ENCODE measurements around the gene GPRC5D. TPM values are rescaled to one million over a fixed set of nuclear protein-coding genes. Genes with fewer than 3 reads are reported as not detected.
A peak's percentile ranks its signal among the peaks of the same experiment; 100 is the strongest.

The GPRC5D gene
- total RNA-seq (2014; rRNA removed; shearing (Covaris generic)): not detected in 2 replicates

DNA sequence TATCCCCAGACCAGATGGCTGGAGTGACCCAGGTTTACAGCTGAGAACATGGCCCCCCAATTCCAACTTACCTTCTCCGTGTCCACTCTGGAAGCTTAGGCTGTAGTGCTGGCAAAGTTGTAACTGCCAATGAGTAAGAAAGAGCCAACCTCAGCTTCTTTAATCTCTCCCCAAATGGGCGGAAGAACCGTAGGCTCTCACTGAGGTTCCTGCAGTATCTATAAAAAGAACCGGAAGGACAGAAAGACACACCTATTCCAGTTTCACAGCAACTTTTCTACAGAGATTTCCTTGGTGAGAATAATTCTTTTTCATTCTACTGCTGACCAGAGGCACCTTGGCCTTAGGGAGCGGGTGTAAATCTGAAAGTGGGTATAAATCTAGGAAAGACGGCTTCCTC lies at the start of gene GPRC5D:
Gene GPRC5D, minus strand, starts transcription at position 135 of the 400 bp plus-strand sequence. CDS start 1,786 bp downstream, outside the sequence.
- DNase-seq (ENCODE audit: low spot score): no peak

DNA sequence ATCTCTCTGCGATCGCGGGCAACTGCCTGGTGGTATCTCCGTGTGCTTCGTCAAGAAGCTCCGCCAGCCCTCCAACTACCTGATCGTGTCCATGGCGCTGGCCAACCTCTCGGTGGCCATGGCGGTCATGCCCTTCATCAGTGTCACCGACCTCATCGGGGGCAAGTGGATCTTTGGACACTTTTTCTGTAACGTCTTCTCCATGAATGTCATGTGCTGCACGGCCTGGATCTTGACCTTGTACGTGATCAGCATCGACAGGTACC lies 49.7 kb upstream of the GPRC5D start:
- no peak for DNase-seq (ENCODE audit: low spot score)

DNA sequence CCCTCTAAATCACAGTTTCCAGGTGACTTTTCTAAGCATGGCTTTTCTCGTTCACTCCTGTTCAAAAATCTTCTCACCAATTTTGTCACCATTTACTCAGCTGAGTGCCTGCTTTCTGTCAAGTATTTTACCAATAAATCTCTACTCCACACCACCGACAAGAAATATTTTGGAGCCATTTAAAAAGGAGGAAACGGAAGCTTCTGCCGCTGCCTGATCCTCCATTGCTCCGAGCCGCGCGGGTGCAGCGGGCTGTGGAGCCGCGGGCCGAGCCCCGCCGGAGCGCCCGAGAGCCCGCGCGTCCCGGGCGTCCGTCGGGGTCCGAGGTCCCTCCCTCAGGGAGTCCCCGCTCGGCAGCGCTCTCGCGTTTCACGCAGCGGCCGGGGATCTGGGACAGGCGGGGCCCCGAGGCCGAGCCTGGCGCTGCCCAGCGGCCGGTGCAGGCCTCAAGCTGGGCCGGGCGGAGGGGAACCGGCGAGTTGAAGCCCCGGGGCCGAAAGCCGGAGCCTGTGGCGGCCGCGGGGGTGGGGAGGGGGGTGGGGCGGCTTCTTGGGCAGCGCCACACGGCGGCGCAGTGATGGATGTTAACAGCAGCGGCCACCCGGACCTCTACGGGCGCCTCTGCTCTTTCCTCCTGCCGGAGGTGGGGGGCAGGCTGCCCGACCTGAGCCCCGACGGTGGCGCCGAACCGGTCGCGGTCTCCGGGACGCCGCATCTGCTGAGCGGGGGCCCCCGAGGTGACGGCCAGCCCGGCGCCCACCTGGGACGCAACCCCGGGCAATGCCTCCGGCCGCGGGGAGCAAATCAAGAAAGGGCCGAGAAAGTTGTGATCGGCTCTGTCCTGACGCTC lies 49.2 kb upstream of the GPRC5D start:
- peak; percentile 30 for DNase-seq (ENCODE audit: low spot score)

DNA sequence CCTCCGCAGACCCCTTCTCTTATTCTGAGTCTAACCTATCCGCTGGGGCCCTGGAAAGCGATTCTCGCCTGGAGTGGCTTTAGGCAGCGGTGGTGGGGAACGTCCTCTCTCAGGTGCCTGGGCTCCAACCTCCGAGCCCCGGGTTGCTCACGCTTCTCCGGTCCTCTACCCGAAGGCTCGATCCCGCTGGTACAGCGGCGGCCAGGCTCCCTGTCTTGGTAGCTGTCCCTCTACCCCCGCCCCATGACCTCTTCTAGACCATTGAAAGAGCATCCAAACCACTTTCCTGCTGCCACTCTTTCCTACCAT lies 48.6 kb upstream of the GPRC5D start:
- peak; percentile 28 for DNase-seq (ENCODE audit: low spot score)

DNA sequence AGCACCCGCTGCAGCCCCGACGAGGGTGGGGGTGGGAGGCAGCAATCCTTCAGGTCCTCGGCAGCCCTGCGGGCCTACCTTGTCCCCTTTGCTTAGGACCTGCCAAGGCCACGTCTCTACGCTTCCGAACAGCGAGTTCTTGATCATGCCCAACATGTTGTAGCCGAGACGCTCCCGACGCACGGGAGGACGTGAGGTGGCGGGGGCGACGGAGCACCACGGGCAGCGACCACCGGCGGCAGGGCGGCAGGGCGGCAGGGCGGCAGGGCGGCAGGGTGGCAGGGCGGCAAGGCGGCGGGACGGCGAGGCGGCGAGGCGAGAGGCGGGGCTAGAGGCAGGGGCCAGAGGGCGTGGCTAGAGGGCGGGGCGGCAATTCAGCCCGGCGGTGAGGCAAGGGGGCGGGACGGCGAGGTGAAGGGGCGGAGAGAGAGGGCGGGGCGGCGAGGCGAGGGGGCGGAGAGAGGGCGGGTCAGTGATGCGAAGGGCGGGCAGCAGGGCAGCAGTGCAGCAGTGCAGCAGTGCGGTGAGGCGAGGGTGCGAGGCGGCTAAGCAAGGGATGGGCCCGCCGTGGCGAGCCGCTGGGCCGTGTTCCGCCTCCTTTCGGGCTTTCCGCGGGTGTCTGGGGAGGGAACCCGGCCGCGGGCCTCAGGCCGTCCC lies 48.1 kb upstream of the GPRC5D start, which contains the start of gene HEBP1:
Gene HEBP1, minus strand, starts transcription at position 307 of the 657 bp plus-strand sequence. Its CDS starts 151 bp downstream, at position 156.
- peak; percentile 79 for DNase-seq (ENCODE audit: low spot score)

DNA sequence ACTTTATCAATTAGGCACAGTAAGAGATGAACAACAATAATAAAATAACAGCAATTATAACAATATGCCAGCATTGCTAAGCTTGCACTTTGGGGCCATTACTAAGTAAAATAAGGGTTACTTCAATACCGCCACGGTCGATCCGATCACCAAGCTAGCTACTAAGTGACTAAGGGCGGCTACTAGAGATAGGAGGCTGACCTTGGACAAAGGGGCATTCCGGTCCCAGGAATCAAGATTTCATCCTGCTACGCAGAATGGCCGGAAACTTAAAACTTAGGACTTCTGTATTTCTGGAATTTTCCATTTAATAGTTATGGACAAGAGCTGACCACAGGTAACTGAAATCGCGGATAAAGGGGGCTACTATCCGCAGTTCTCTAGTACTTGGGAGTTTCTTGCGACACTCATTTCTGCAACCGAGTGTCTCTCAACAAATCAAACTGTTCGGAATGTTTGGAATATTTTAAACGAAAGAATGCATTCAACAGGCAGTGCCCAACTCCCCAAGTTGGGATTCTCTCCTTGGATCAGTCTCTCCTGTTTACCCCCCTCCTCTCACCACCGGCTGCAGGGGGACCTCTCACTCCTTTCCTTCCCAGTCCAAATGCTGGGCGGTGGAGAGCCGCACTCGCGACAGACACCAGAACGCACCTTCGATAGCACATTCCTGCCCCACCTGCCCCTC lies 47.4 kb upstream of the GPRC5D start:
- no peak for DNase-seq (ENCODE audit: low spot score)

DNA sequence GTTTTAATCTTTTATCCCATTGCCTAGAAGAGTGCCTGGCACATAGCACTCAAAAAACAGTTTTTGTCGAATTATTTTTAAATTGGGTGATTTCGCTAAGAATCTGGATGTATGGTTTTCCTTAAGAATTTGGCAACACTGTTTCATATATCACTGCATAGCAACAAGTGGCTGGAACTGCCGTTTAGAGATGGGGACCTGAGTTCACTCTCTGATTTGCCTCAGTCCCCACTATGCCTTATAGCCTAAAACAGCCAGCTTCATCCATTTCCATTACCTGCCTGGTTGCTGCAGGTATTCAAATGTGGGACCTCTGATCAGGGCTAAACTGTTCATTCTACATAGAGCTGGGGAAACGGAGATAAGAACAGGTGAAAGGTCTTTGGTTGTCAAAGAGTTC lies 46.3 kb upstream of the GPRC5D start:
- no peak for DNase-seq (ENCODE audit: low spot score)

DNA sequence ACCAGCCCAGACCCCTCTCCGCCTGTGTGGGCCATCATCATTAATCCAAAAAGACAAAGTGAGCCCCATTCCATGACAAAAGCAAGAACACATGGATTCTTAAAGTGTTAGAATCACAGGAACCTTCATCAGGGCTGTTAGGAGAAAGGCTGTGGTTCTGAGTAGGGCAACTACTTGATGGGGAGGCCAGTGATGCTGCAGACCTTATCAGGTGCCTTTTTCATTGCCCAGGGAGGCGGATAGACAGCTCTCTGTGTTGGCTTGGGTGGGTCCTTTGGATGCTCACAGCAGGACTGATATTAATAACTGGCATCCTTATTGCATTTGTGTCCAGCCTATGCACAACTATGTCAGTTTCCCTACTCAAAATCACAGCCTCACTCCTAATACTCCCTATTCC lies 45.8 kb upstream of the GPRC5D start:
- DNase-seq (ENCODE audit: low spot score): no peak

DNA sequence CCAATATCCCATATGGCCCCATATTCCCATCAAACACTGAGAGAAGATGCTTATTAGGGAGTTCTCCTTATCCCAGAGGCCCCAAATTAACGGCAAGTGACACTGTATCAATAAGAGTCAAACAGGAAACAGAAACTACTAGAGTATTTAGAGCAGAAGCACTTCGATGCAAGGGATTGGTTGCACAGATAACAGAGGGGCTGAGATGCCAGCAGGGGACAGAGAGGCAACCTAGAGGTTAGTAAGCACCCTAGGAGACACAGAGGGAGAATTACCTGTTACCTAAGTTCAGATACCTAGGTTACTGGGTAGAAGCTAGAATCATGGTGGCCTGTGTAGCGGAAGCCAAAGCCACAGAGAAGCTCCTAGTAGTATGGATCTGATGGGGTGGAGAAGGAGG lies 45.2 kb upstream of the GPRC5D start:
- no peak for DNase-seq (ENCODE audit: low spot score)

DNA sequence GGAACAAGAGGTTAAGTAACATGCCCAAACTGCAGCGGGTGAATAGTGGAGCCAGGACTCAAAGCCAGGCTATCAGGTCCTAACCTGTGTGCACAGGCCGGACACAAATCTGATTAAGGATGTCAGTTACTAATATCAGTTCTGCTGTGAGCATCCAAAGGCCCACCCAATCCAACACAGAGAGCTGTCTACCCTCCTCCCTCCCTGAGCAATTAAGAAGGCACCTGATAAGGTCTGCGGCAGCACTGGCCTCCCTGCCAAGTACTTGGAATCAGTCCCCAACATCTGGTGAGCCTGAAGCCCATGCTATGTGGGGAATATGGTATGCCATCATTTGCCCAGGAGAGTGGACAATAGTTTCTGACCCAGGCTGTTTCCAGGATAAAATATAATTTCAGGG lies 44.2 kb upstream of the GPRC5D start:
- DNase-seq (ENCODE audit: low spot score): no peak

DNA sequence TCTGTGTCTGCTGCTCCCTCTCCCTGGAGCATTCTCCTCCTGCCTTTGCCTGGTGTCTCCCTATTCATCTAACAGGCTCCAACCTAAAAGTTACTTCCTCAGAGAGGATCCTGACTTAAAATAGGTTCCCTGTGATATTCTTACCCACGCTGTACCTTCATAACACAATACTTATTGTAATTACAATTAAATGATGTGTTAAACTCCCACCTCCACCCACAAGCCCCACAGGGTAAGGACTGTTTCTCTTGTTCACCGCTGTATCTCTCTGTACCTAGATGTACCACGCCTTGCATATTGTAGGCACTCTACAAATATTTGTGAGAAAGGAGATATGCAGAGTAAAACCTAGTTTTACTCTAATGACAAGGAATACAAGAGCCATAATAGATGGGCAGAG lies 43.1 kb upstream of the GPRC5D start:
- DNase-seq (ENCODE audit: low spot score): no peak

DNA sequence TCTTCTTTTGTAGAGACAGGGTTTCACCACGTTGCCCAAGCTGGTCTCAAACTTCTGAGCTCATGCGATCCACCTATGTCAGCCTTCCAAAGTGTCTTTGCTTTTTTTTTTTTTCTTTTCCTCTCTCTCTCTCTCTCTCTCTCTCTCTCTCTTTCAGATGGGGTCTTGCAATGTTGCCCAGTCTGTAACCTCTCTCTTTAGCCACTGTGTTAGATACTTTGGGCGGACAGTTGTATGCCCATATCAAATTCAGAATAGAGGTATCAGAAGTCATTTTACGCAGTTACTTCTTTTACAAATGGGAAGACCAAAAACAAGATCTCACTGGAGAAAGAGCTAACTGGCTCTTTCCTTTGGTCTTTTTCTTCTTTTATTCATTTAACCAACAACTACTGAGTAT lies 41.4 kb upstream of the GPRC5D start:
- no peak for DNase-seq (ENCODE audit: low spot score)

DNA sequence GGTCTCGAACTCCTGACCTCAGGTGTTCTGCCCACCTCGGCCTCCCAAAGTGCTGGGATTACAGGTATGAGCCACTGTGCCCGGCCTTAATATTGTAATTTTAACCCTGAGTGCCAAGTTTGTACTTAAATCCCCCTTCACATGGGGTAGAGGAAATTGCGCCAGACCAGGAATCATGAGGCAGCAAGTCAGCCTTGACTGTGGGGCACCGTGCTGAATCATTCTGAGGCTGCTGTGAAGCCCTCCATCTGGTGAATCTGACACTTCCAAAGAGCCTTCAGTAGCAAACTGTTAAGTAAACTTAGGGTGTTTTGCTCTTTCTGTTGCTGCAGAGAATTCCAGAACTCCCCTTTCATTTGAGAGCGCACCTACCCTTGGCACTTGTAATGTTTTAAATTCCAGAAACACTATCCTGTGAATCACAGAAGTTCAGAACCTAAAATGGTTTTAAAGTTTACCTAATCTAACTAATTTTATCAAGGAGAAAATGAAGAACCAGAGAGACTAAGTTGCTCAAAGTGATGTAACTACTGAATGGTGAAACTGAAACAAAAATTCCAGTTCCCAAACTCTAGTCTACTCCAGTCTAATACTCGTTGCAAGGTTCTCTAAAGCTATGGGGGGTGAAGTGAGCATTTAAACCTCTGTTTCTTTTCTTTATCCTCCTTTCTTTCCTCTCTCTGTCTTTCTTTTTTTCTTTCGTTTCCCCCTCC lies 40.6 kb upstream of the GPRC5D start:
- peak; percentile 95 for DNase-seq (ENCODE audit: low spot score)

DNA sequence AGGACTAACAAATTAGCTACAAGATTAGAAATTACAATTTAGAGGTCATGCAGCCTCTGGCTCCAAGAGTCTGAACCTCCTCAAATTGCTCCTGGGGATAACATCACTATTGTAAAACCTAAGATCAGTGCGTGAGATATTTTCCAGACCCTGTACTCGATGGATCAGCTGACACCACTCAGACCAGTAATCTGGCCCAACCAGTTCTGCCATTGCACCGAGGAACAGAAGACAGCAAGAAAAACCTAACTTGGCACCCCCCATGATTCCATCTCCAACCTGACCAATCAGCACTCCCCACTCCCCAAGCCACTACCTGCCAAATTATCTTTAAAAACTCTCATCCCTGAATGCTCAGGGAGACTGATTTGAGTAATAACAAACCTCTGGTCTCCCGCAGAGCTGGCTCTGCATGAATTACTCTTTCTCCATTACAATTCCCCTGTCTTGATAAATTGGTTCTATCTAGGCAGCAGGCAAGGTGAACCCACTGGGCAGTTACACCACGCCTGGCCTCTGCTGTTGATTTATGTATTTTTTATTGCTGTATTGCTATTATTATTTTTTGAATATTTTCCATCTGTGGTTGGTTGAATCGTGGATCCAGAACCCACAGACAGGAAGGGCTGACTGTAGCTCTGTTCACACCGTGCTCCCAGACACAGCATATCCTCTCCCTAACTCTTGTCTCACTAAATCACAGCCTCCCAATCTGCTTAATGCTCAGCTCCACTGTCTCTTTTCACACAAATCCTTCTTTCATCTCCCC lies 38.9 kb upstream of the GPRC5D start:
- DNase-seq (ENCODE audit: low spot score): no peak

DNA sequence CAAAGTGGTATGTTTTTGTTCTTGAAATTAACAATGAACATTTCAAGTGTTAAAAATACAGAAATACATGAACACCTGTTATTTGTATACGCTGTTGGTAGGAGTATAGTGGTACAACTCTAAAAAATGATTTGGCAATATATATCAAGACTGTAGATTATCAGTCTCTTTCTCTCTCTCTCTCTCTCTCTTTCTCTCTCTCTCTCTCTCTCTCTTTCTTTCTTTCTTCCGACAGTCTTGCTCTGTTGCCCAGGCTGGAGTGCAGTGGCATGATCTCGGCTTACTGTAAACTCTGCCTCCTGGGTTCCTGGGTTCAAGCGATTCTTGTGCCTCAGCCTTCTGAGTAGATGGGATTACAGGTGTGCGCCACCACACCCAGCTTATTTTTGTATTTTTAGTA lies 35.5 kb upstream of the GPRC5D start:
- no peak for DNase-seq (ENCODE audit: low spot score)

DNA sequence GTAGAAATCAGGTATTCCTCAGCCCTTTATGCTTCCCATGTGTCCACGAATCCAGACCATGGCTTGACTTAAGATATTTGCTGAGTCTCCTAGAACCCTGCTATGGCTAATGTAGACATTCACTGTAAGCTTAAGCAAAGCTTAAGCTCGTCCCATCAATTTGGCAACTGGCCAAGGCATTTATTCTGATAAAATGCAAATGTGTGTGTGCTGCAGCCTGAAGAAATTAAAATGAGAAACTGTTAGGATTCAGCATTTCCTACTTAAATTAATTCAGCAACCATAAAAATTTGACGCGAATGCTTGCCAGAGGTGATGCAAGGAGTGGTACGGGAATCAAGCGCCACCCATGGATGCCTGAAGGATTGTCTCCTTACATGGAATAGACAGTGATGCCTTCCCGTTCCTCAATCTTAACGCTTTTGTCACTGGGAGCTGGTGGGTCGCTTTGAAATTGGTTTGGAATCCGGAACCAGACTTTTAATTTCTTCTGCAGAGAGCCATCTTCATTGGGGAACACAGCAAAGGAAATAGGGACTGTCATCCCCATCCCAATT lies 34.9 kb upstream of the GPRC5D start:
- no peak for DNase-seq (ENCODE audit: low spot score)

DNA sequence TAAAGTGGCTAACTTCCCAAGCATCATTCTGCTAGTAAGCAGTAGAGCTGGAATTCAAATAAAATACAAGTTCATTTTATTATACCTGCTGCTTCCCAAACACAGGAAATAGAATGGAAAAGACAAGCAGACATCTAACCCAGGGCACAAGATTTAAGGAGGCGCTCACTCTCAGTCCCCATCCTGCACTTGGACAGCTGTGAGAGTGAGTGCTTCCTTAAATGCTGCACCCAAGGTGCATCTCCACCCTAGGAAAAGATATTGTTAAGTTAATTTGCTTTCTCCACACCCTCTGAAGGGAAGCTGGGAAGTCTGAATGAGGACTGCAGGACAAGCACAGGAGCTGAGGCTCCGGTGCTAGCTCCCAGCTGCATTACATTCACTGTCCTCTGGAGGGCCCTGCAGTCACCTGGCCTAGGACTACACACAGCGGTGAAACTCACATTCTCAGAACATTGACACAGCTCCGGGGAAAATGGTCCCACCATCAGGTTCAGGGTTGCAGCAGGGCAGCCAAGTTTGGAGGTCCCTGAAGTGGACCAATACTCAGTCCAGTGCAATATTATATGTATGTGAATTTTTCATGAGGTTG lies 33.9 kb upstream of the GPRC5D start:
- peak; percentile 39 for DNase-seq (ENCODE audit: low spot score)

DNA sequence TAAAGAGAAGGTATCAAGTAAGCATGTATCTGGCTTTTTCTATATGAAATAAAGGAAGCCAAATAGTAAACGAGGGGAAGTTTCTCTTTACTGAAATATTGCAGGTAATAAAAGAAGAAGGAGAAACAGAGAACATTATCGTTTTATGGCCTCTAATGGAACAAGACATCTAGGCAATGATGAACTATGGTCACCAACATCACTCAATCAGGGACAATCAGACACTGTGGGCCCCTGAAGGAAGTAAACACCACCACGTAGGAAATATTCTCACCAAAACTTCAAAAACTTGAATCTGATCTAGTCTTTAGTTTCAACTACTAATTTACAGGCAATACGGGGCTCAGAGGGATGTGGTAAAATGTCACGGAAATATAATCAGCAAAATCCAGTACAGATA lies 32.2 kb upstream of the GPRC5D start:
- DNase-seq (ENCODE audit: low spot score): no peak

DNA sequence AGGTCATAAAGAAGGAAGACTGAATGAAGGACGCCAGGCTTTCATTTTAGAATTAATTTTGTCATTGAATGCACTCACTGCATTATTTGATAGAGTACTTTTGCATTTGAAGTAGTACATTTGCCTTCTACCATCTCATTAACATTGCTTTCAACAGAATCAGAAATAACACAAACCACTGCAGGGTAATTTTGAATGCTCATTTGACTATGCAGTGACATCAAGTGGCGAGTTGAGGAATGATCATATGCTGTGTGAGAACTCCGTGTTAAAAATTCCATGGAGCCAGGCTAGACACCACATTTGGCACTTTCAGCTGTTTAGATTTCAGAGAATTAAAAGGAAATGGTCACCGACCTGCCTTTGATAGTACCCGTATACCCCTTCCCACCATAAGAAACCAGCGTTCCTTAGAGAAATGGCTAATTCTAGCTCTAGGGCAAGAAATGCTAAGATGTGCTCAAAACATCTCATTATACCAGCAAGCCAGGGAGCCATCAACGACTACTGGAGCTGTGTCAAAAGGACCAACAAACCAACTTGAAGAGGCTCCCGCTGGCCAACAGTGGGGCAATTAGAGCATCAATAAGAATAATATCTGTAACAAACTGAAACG lies 31.6 kb upstream of the GPRC5D start:
- DNase-seq (ENCODE audit: low spot score): peak; percentile 62

DNA sequence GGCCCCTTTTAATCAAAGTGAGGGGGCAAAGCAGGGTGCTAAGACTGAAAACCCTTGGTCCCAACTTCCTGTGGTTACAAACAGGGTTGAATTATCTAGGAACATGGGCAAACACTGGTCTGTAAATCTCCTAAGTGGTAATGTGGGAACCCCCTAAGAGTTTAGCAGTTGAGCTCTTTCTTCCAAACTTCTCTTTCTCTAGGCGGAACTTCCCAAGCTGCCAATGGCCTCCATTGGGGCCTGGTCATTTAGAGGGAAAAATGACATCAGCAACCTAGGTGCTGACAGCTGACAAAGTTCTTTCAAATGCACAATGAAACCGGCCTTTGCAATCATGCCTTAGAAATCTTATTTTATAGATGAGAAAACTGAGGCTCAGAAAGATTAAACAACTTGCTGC lies 30.4 kb upstream of the GPRC5D start:
- DNase-seq (ENCODE audit: low spot score): no peak

All from H4 (cell line).